K562 (cell line): ENCODE measurements around the gene PLEKHH3.

Experiments
- CBX2 ChIP-seq: fragments of 200-600 bp; sonication (generic); IDR thresholded peaks from one replicate; pipeline ENCODE4 v1.6.1; 2012; ENCODE audit warnings: mild to moderate bottlenecking, low read length, inconsistent platforms; ENCODE audit not compliant: insufficient read depth, poor library complexity, severe bottlenecking
- CHD2 ChIP-seq: IDR thresholded peaks from 2 replicates; pipeline ENCODE4 v1.6.1; 2011; ENCODE audit warnings: low read depth, low read length
- CHD4 ChIP-seq: fragments of 200-600 bp; sonication (generic); IDR thresholded peaks from 3 replicates; pipeline ENCODE4 v1.6.1; 2012; ENCODE audit warnings: low read depth, mild to moderate bottlenecking, mixed read lengths, low read length, inconsistent platforms; ENCODE audit not compliant: insufficient read depth, insufficient replicate concordance, poor library complexity, severe bottlenecking
- CTCF ChIP-seq, 3 experiments: IDR thresholded peaks in 2 of 3; conservative IDR thresholded peaks in 1 of 3; 2 replicates each; pipeline ENCODE4 v1.5.1; 2011 to 2012; ENCODE audit warnings: low read length in 3 of 3, mild to moderate bottlenecking in 3 of 3, control low read depth in 2 of 3, improper control_type of control experiment in 1 of 3, inconsistent platforms in 1 of 3, low read depth in 1 of 3, mixed read lengths in 1 of 3, moderate library complexity in 1 of 3; ENCODE audit not compliant: insufficient read depth in 2 of 3
- ESRRA ChIP-seq: fragments of 450-650 bp; IDR thresholded peaks from 2 replicates; pipeline ENCODE4 v1.6.1; 2014; ENCODE audit warnings: low read depth, mild to moderate bottlenecking, moderate library complexity, borderline replicate concordance
- FOS ChIP-seq: IDR thresholded peaks from 3 replicates; pipeline ENCODE4 v1.6.1; 2011; ENCODE audit not compliant: insufficient read length; ENCODE audit errors: extremely low read depth
- KDM2B ChIP-seq: fragments of 250-450 bp; sonication (Bioruptor Pico); IDR thresholded peaks from 2 replicates; pipeline ENCODE4 v1.8.0; 2021; ENCODE audit warnings: mild to moderate bottlenecking, moderate library complexity
- PML ChIP-seq: IDR thresholded peaks from 2 replicates; pipeline ENCODE4 v1.6.1; 2012; ENCODE audit warnings: low read length, inconsistent platforms
- POLR3A ChIP-seq: IDR thresholded peaks from 2 replicates; pipeline ENCODE4 v1.6.1; 2011; ENCODE audit warnings: borderline replicate concordance, mild to moderate bottlenecking, moderate library complexity; ENCODE audit not compliant: insufficient read length, insufficient read depth; ENCODE audit errors: extremely low read depth
- TGIF2 ChIP-seq: sonication (generic); formaldehyde crosslinking; IDR thresholded peaks from 2 replicates; pipeline ENCODE4 v1.8.1; 2022; ENCODE audit warnings: mild to moderate bottlenecking, missing genetic modification reagents, moderate library complexity
- ZBTB11 ChIP-seq, 3 experiments: fragments of 200-800 bp in 1 of 3; fragments of 250-450 bp in 1 of 3; fragments of 450-650 bp in 1 of 3; sonication (Bioruptor Pico) in 1 of 3; sonication (Bioruptor generic) in 1 of 3; formaldehyde crosslinking in 1 of 3; IDR thresholded peaks; 2 replicates each; pipeline versions ENCODE4 v1.6.1 to v1.8.0; 2016 to 2022; ENCODE audit warnings: mild to moderate bottlenecking in 2 of 3, missing genetic modification characterization in 2 of 3, missing compliant biosample characterization in 1 of 3, moderate library complexity in 1 of 3
- ZNF274 ChIP-seq: IDR thresholded peaks from 2 replicates; pipeline ENCODE4 v1.6.1; 2011; ENCODE audit warnings: low read depth, mild to moderate bottlenecking, low read length, moderate library complexity, borderline replicate concordance
- ZNF311 ChIP-seq: fragments of 250-450 bp; sonication (Bioruptor Pico); IDR thresholded peaks from 2 replicates; pipeline ENCODE4 v1.4.0; 2020; ENCODE audit warnings: mild to moderate bottlenecking, moderate library complexity
- ZNF699 ChIP-seq: fragments of 250-450 bp; sonication (Bioruptor Pico); IDR thresholded peaks from 2 replicates; pipeline ENCODE4 v1.8.0; 2021; ENCODE audit warnings: mild to moderate bottlenecking, moderate library complexity; ENCODE audit not compliant: insufficient replicate concordance

GRCh38 chr17:42659079-42659931 is 17.5 kb downstream of the PLEKHH3 start, which contains the start of gene TUBG2:
- no peak for TF ChIP-seq TGIF2 (CRISPR knock-in tag)
- no peak for TF ChIP-seq ZBTB11 (CRISPR knock-in tag; IDR thresholded peaks at IDR 0.05)
- TF ChIP-seq ZNF699 (CRISPR knock-in tag), result no peak
- TF ChIP-seq CHD2, result no peak
- no peak for TF ChIP-seq CBX2
- no peak for TF ChIP-seq POLR3A
- no peak for TF ChIP-seq PML
- TF ChIP-seq FOS, result no peak
- no peak for TF ChIP-seq CTCF (IDR thresholded peaks at IDR 0.05 in 2 of 3, conservative IDR thresholded peaks at IDR 0.05 in 1 of 3; ENCODE audit: insufficient read depth in 2 of 3, low read depth in 1 of 3, low read length in 3 of 3)
- TF ChIP-seq KDM2B (CRISPR knock-in tag), result no peak
- no peak for TF ChIP-seq ESRRA
- TF ChIP-seq CHD4, result no peak
- TF ChIP-seq ZNF274, result no peak
- TF ChIP-seq ZNF311 (CRISPR knock-in tag), result no peak
